Pulmonary artery endothelial cell (primary cell): Measurements from ENCODE around the gene PTK7. TPM values are rescaled to one million over a fixed set of nuclear protein-coding genes. Genes with fewer than 3 reads are reported as not detected.

Experiments
- DNase-seq: peaks from one replicate; pipeline ENCODE4 v3.0.0-alpha.2; 2011; ENCODE audit warnings: low read depth, low spot score
- total RNA-seq: library from RNA; depleted of rRNA; stranded (reverse); fragments of >200 nt; gene quantifications from 2 replicates; pipeline ENCODE4 v1.2.3, GENCODE V29; 2014

PTK7 gene
- total RNA-seq, 1 donor from 2014 or later = 5.8 TPM

GRCh38 chr6:43178951-43179830 is 103.1 kb downstream of the PTK7 start:
- DNase-seq = no peak

DNA sequence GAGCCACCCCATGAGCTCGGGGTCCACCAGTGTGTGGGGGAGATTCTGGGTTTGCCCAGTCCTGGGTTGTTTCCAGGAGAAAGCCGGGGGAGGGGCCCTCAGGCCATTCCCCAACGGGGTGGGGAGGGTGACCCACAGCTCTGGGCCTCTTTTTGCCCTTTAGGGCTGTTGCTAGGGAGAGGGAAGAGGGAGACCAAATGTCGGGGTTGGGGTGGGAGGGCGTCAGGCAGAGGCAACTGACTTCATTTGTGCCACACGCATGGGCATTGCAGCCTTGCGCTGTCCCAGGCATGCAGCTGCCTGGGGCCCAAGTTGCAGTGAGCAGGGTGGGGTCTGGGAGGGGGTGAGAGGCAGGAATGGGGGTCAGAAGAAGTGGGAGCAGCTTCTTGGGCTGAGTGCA is 103.9 kb downstream of the PTK7 start:
- DNase-seq = no peak

GRCh38 chr6:43180985-43181384 is 104.9 kb downstream of the PTK7 start:
- DNase-seq = no peak

DNA sequence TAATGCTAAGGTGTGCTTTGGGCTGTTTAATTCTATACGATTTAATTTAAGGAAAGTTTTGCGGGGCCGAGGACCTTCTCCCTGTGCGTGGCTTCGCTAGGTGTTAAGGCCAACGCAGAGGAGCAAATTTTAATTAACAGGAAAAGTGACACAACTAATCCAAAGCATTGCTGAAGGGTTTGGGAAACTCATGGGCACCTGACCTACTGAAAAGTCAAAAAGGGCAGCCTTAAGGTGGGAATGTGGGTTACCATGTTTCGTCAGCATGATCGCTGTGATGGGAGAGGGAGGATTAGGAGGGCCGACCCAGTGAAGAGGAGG is 105.5 kb downstream of the PTK7 start:
- DNase-seq = no peak

DNA sequence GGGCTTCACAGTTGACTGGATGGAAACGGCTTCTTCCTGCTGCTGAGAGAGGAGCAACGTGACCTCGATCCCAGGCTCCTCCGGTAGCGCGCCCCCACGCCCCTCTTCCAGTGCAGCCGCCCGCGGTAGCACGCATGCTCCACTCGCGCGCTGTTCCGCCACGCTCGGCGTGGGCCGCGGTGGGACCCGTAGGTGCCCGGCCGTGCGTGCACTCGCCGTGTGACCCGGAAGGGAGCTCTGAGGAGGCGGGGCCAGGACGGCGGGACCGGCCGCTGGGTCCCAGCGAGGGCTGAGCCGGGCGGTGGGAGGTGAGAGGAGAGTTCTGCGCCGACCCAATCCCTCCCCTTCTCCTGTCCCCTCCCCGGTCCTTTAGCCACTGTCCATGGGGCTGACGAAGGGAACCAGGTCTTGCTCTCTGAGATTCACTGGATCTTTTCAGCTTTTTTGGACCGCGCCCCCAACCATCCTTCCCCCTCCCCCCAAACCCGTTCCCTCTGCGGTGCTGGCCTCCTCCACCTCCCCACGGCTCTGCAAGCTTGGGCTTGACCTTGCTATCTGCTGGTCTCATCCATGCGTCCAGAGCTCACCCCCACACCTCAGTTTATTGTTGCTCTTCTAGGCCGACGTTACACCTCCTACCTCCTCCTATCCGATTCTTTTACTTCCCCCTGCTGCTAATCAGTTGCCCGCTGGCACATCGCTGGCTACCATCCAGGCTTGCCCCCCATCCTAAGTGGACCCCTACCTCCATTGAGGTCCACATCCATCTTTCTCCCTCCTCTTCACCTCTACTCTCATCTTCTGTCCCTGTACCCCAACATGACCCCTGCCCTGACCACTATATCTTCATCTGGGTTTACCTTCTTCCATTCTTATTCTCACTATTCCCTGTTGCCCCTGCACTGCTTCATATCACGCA is 106.1 kb downstream of the PTK7 start, which contains the start of gene CUL9:
Gene CUL9 (plus strand): TSS at position 255 of the 919 bp plus-strand sequence. CDS start 2,115 bp downstream, outside the sequence.
- DNase-seq = peak; percentile 29

- no peak for DNase-seq
Observed at GRCh38 chr6:43183441-43183840, 107.3 kb downstream of the PTK7 start.

DNA sequence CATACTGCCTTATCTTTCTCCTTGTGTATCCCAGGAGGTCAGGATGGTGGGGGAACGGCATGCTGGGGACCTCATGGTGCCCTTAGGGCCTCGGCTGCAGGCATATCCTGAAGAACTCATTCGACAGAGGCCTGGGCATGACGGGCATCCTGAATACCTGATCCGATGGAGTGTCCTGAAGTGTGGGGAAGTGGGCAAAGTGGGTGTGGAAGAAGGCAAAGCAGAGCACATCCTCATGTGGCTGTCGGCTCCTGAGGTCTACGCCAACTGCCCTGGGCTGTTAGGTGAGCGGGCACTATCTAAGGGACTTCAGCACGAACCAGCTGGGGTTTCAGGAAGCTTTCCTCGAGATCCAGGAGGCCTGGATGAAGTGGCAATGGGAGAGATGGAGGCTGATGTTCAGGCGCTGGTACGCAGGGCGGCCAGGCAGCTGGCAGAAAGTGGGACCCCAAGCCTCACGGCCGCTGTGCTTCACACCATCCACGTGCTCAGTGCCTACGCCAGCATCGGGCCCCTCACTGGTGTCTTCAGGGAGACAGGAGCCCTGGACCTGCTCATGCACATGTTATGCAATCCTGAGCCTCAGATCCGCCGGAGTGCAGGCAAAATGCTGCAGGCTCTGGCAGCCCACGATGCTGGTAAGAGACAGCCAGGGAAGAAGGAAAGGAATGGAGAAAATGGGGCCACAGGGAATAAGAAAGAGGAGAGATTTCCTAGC is 108.3 kb downstream of the PTK7 start:
- DNase-seq = no peak

- DNase-seq = no peak
Observed at GRCh38 chr6:43185391-43185985, 109.4 kb downstream of the PTK7 start.

GRCh38 chr6:43186019-43186418 is 109.9 kb downstream of the PTK7 start:
- no peak for DNase-seq

- DNase-seq = no peak
Observed at GRCh38 chr6:43186706-43187105, 110.6 kb downstream of the PTK7 start.

- no peak for DNase-seq
Observed at GRCh38 chr6:43187821-43188220, 111.7 kb downstream of the PTK7 start.

GRCh38 chr6:43188426-43188825 is 112.3 kb downstream of the PTK7 start:
- no peak for DNase-seq

DNA sequence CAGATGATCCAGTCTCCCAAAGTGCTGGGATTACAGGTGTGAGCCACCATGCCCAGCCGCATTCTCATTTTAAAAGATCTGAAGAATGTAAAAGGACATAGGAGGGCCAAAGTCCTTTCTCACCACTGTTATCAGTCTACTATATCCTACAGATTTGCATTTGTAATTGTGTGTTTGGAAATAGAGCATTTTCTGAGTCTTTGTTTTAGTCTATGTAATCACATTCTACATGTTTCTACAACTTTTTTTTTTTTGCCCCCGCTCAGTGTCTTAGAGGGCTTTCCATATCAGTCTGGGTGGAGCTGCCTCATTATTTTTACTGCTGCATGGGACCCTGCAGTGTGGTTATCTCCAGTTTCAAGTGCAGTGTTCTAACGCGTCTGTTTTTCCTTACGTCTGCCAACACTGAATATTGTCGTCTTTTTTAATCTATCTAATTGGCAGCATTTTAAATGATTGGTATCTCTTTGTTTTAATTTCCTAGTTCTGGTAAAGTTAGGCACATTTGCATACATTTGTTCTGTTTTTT is 113.7 kb downstream of the PTK7 start:
- no peak for DNase-seq

- DNase-seq = no peak
Observed at GRCh38 chr6:43192911-43193310, 116.8 kb downstream of the PTK7 start.

- DNase-seq = no peak
Observed at GRCh38 chr6:43193929-43194328, 117.8 kb downstream of the PTK7 start.

GRCh38 chr6:43196337-43196736 is 120.2 kb downstream of the PTK7 start:
- DNase-seq = no peak

- no peak for DNase-seq
Observed at GRCh38 chr6:43199912-43200311, 123.8 kb downstream of the PTK7 start.

- no peak for DNase-seq
Observed at GRCh38 chr6:43200541-43200940, 124.4 kb downstream of the PTK7 start.

GRCh38 chr6:43202451-43202850 is 126.3 kb downstream of the PTK7 start:
- no peak for DNase-seq

DNA sequence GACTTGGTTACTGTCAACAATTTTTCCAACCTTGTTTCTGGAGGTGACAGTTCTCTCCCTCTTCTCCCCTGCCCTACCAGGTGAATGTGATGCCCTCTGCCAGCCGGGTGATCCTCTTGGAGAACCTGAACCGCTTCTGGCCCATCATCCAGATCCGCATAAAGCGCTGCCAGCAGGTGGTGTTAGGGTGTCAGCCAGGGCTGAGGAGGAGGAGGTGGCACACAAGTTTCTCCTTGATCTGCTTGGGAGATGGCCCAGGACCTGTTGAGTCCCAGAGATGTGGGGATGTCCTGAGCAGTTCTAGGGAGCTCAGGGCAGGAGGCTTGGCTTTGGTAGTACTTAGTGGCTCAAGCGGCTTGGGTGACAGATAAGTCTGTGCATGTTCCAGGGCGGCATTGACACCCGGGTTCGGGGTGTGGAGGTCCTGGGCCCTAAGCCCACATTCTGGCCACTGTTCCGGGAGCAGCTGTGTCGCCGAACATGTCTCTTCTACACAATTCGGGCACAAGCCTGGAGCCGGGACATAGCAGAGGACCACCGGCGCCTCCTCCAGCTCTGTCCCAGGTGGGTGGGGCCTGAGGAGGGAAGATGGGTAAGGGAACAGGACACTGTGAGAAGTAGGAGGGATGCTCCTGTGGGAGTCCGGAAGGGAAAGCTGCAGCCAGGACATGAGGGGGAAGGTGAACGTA is 127.1 kb downstream of the PTK7 start:
- DNase-seq = no peak
